Mesothelial cell of epicardium (in vitro differentiated cells): Measurements from ENCODE around the gene TBX20. TPM values are rescaled to one million over a fixed set of nuclear protein-coding genes. Genes with fewer than 3 reads are reported as not detected.
"Not testable (repeated sequence)": the region's sequence is repeated elsewhere in the genome, so short reads cannot be mapped to it uniquely, and the experiment has no call there.

Source experiments
- DNase-seq, 2 experiments: peaks; one replicate each; pipeline ENCODE4 v3.0.0; 2021; ENCODE audit warnings: low spot score in 2 of 2; ENCODE audit not compliant: unreplicated experiment in 2 of 2
- H3K27ac Mint-ChIP-seq: 2 replicates; pipeline ENCODE4 v1.8.0; 2021; ENCODE audit warnings: mixed read lengths
- H3K27me3 Mint-ChIP-seq: 2 replicates; pipeline ENCODE4 v1.8.0; 2021; ENCODE audit warnings: low read depth, mixed read lengths
- H3K36me3 Mint-ChIP-seq: 2 replicates; pipeline ENCODE4 v1.8.0; 2021; ENCODE audit warnings: mixed read lengths
- H3K4me1 Mint-ChIP-seq: 2 replicates; pipeline ENCODE4 v1.8.0; 2021; ENCODE audit warnings: mixed read lengths
- H3K4me3 Mint-ChIP-seq: 2 replicates; pipeline ENCODE4 v1.8.0; 2021; ENCODE audit warnings: mild to moderate bottlenecking, moderate library complexity, mixed read lengths
- H3K9me3 Mint-ChIP-seq: 2 replicates; pipeline ENCODE4 v1.8.0; 2021; ENCODE audit warnings: mixed read lengths
- CTCF ChIP-seq: fragments of 200-600 bp; sonication (generic); IDR thresholded peaks from one replicate; pipeline ENCODE4 v1.5.0; 2021; ENCODE audit warnings: antibody characterized with exemption; ENCODE audit not compliant: unreplicated experiment
- total RNA-seq: library from RNA; stranded (reverse); gene quantifications from 3 replicates; pipeline ENCODE4 v1.2.1, GENCODE V29; 2021

TBX20 gene
- total RNA-seq, 1 donor from 2014 or later = 9.4 TPM

- Mint-ChIP-seq H3K4me1 (peaks cover 19% of the 10 kb centered on the region), H3K9me3 (no peaks in the 10 kb centered on the region), H3K27me3 (peaks cover 55% of the 10 kb centered on the region), H3K36me3 (no peaks in the 10 kb centered on the region), H3K27ac (no peak overlapping the region), H3K4me3 (peak overlapping the region; percentile 75)
- peak; percentile 20 to 58 for DNase-seq
- no peak for TF ChIP-seq CTCF
Measured at GRCh38 chr7:35185908-35186731, 67.8 kb downstream of the TBX20 start.

DNA sequence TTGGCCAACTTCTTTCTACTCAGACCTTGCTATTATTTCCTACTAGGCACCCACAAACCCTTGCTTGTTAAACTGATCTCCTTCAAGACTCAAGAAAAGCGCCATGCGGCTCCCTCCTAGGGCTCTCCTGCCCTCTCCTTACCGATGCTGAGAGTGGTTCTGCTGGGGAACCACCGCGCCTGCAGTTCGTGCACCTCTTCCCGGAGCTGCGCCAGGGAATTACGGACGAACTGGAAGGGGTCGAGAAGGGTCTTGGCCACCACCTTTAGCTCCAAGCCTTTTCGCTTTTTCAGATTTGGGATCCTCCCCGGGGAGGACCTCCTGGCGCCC lies 68.4 kb downstream of the TBX20 start:
- H3K4me3 Mint-ChIP-seq = peak overlapping the region; percentile 75
- H3K27me3 Mint-ChIP-seq = peaks cover 55% of the 10 kb centered on the region
- H3K9me3 Mint-ChIP-seq, H3K27ac Mint-ChIP-seq, H3K36me3 Mint-ChIP-seq, DNase-seq: not testable (repeated sequence)
- peaks cover 19% of the 10 kb centered on the region for H3K4me1 Mint-ChIP-seq

DNA sequence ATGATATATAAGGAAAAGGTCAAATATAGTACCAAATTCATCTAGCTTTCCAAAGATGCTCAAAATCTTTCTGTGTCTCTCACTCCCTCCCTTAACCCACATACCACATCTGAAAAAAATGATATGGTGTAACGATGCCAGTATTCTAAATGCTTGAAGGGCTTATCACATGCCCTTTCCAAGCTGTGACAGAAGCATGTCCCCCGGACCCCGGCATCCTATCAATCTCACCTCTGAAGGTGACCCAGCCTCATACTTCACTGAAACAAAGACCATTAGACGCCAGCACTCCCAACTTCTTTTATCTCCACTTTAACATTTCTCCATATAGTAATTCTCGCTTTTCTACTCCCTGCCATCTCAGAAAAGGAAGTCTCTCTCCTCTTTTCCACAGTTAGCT lies 68.9 kb downstream of the TBX20 start:
- not testable (repeated sequence) for H3K9me3 Mint-ChIP-seq, DNase-seq, H3K27ac Mint-ChIP-seq, H3K36me3 Mint-ChIP-seq
- Mint-ChIP-seq H3K4me1 (peaks cover 19% of the 10 kb centered on the region), H3K4me3 (peak overlapping the region; percentile 75), H3K27me3 (peaks cover 54% of the 10 kb centered on the region)

DNA sequence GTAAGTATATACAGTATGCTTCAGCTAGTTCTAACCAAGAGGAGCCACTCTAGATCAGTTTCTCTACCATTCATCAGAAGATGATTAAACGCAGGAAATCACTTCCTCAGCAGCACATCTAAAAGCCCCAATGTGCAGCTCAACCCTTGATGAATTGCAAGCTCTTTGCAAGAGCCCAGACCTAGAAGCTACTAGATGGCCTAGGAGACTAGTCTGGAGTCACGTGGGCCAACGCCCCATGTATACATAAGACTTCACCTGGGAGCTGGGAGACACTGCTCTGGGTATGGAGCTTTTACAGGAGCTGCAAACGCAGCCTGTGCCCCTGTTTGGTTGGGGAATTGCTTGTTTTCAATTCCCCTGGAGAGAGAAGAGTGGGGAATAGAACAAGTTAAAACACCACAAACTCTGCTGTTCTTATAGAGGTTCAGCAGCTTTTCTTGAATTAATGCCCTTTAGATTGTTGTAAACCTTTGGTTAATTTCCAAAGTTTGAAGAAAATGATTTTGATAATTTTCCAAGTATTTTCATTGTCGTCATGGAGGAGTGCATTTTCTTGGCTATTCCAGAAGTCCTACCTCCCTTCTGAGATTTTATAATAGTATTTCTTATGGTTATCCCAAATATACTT lies 69.9 kb downstream of the TBX20 start:
- H3K27ac Mint-ChIP-seq, H3K4me3 Mint-ChIP-seq, H3K36me3 Mint-ChIP-seq, DNase-seq, H3K9me3 Mint-ChIP-seq: not testable (repeated sequence)
- peaks cover 19% of the 10 kb centered on the region for H3K4me1 Mint-ChIP-seq
- peaks cover 47% of the 10 kb centered on the region for H3K27me3 Mint-ChIP-seq

DNA sequence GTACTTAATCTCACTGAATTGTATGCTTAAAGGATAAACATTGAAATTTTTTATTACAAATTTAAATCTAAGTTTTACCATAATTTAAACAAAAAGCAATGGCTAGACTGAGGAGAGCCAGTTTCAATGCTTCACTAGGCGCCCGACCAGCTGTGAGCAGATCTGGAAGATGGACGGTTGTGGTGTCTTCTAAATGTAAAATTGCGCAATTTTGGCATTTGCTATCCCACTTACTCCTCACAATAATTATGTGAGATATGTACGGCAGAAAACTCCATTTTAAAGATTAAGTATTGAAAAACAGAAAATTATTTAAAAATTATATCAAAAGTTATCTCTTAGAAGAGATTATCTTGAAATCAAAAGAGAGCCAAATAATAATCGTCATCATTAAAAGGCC lies 73.2 kb downstream of the TBX20 start:
- not testable (repeated sequence) for H3K27ac Mint-ChIP-seq, DNase-seq, H3K36me3 Mint-ChIP-seq, H3K9me3 Mint-ChIP-seq, H3K4me3 Mint-ChIP-seq, H3K4me1 Mint-ChIP-seq
- H3K27me3 Mint-ChIP-seq = peaks cover 23% of the 10 kb centered on the region

DNA sequence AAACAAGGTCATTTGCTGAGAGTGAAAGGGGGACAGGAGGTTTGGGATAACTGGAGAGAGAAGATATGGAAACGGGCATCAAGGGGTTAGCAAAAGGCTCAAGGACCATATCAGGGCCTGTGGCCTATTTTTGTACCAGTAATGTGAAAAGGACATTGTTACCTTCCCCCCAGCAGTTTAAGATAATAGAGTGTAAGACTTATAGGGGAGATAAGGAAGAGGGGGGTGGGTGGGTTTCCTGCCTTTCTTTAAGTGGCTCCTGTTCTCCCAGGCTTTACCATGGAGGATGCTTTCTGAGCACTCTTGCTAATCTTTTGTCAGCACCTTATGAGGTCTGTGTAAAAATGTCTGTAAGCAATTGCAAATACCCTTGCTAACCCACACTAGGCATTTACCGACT lies 80.7 kb downstream of the TBX20 start:
- not testable (repeated sequence) for H3K36me3 Mint-ChIP-seq, H3K4me3 Mint-ChIP-seq, H3K27me3 Mint-ChIP-seq, H3K9me3 Mint-ChIP-seq, H3K4me1 Mint-ChIP-seq, H3K27ac Mint-ChIP-seq, DNase-seq

DNA sequence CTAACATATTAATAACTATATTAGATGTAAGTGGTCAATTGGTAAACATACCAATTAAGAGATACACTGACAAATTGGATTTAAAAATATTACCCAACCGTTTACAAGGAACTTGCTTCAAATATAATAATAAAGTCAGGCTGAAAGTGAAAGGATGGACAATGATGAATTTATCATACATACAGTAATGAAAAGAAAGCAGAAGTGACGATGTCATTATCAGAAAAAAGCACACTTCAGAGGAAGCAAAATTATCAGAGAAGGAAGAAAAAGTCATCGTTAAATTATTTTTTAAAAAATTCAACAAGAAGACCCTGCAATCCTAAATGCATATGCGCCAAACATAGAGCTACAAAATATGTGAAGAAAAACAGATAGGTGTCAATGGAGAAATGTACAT lies 81.8 kb downstream of the TBX20 start:
- not testable (repeated sequence) for H3K9me3 Mint-ChIP-seq, DNase-seq, H3K36me3 Mint-ChIP-seq, H3K4me3 Mint-ChIP-seq, H3K27ac Mint-ChIP-seq, H3K4me1 Mint-ChIP-seq, H3K27me3 Mint-ChIP-seq

DNA sequence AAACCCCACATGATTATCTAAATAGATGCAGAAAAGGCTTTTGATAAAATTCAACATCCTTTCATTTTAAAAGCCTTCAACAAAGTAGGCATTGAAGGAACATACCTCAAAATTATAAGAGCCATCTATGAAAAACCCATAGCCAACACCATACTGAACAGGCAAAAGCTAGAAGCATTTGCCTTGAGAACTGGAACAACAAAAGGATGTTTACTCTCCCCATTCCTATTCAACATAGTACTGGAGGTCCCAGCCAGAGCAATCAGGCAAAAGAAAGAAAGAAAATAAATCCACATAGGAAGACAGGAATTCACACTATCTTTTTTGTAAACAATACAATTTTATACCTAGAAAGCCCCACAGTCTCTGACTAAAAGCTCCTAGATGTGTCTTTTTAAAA lies 86.2 kb downstream of the TBX20 start:
- H3K36me3 Mint-ChIP-seq, H3K27ac Mint-ChIP-seq, DNase-seq, H3K4me1 Mint-ChIP-seq, H3K9me3 Mint-ChIP-seq, H3K27me3 Mint-ChIP-seq, H3K4me3 Mint-ChIP-seq: not testable (repeated sequence)

GRCh38 chr7:35167158-35167557 lies 86.7 kb downstream of the TBX20 start:
- H3K4me1 Mint-ChIP-seq, H3K27me3 Mint-ChIP-seq, H3K9me3 Mint-ChIP-seq, H3K36me3 Mint-ChIP-seq, DNase-seq, H3K4me3 Mint-ChIP-seq, H3K27ac Mint-ChIP-seq: not testable (repeated sequence)

DNA sequence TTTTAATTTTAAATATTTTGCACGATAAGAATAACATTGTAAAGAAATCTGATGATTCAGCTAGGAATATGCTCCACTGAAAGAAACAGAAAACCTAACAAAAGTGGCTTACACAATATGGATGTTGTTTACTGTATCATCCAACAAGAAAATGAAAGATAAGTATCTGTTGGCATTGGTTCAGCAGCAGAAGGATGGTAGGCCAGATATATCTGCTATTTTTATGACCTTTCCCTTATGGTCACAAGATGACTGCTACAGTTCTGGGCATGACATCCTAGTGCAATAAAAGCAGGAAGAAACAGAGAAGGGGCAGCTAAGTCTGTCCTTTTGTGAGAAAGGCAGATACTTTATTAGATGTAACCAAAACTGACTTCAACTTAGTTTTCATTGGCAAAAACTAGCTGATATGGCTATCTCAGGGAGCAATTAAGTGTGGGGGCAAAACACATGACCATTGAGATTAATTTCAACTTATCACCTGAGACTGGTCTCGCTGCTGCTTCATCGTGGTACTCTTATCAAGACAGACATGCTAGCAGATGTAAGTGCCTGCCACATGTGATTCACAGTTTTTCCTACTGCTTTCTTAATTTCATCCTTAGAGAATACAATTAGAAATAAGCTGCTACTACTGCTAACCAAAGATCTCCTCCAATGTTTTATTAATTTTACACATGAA lies 92.7 kb downstream of the TBX20 start:
- not testable (repeated sequence) for H3K27me3 Mint-ChIP-seq

More for the DNA sequence above, 92.7 kb downstream of the TBX20 start:
- not testable (repeated sequence) for H3K27ac Mint-ChIP-seq, H3K4me1 Mint-ChIP-seq, DNase-seq, H3K4me3 Mint-ChIP-seq, H3K9me3 Mint-ChIP-seq, H3K36me3 Mint-ChIP-seq
